NCI-H146 treated with DMSO at 0.1 percent for 48 hours (cell line): ENCODE measurements around the gene XDH.

Experiments used
- DNase-seq: peaks from one replicate; lab custom pipeline; 2025; ENCODE audit not compliant: unreplicated experiment; lab: John Stamatoyannopoulos, UW

XDH gene

DNA sequence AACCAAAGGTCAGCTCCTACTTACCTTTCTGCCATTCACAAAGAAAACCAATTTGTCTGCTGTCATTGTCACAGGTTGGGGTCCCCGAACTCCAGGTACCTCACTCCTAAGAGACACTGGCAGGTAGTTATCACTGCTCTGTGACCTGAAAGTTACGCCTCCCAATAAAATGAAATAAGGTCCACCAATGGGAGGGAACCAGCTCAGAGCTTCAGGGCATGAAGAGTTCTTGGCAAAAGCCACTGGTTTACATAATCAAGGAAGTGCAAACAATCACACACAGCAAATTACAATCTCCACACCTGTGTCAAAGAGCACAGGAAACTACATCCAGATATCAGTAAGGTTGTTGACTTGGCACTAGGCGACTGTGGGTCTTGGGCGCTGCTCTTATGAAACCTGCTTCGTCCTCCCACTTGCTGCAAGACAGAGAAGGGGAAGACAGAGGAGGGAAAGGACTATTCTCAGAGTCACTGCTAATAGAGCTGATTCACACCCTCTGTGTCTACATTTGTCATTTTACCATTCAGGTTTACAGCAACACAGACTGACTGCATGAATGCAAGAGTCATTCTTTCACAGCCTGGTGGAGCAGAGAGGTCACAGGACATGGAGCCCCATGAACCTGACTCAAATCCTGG, at the start of gene XDH:
Gene XDH (minus strand): TSS at position 142 of the 641 bp plus-strand sequence. CDS start 76 bp downstream, at position 66.
- no peak for DNase-seq

DNA sequence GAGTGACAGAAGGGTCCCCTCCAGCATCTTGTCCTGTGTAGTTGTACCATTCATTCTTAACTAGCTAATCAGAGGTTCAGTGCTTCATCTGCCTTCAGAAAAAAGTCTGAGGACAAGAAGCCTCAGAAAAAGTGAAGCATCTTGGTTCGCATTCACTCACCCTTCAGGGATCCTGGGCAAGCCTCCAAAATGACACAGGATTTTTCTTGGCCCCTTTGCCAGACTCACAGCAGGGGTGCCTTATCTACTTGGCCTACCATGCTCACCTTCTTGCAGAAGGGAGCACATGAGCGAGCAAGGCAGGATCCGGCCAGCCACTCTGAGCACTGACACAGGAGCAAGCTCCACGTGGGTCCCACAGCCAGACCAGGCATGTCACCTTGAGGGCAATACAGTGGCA, 43.1 kb upstream of the XDH start:
- DNase-seq, result no peak

DNA sequence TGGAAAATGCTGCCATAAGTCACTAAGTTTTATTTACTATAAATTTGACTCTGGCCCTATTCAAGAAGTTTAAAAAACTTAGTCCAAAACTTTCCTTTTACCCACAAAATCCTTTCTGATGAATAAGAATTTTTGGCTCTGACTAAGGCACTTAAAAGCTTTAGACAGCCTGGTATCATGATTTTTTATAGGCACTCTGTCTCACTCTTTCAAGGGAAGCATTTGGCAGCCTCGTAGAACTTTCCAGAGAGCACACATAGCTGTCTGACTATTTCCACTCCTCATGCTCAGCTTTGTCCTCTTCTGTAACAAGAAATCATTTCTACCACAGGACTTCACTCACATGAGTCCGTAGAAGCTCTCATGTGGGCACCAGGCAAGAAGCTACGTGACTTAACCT, 32.3 kb upstream of the XDH start:
- no peak for DNase-seq

DNA sequence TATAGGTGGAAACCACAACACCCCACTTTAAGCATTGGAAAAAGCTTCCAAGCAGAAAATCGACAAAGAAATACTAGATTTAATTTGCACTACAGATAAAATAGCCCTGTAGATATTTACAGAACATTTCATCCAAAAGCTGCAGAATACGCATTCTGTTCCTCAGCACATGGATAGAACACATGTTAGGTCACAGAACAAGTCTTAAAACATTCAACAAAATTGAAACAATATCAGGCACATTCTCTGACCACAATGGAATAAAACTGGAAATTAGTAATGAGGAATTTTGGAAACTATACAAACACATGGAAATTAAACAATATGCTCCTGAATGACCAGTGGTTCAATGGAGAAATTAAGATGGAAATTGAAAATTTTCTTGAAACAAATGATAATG, 27.8 kb upstream of the XDH start:
- DNase-seq, result no peak

DNA sequence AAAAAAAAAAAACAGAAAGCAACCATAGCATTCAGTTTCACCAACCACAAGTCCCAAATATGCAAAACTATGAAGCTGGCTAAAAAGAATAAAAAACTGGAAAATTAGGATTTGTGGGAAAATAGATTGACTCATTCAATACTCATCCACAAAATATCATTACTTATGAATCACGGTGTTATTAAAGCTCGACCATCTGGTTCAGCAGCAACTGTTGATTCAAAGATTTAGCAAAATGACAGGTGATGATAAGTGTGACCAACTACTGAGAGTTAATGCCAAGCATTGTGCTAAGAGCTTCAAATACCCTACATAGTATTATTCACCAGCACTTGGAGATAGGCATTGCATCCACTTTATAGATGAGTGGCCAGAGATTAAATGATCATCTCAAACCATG, 26.2 kb upstream of the XDH start:
- no peak for DNase-seq

DNA sequence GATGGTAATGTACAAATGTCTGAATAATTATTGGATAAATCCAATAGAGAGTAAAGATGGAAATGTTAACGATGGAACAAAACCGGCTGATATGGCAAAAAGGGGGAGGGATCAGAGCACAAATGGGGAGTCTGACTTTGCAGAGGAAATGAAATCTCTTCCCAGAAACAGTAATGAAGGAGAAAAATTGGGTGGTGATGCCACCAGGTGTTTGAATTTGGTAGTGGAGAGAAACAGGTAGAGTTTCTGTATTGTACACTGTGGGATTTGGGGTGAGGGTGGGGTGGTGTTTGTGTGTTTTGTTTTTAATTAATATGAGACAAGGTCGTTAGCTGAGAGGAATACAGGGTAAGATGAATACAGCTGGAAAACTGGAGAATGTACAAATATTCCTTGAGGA, 20.4 kb upstream of the XDH start:
- DNase-seq, result no peak

DNA sequence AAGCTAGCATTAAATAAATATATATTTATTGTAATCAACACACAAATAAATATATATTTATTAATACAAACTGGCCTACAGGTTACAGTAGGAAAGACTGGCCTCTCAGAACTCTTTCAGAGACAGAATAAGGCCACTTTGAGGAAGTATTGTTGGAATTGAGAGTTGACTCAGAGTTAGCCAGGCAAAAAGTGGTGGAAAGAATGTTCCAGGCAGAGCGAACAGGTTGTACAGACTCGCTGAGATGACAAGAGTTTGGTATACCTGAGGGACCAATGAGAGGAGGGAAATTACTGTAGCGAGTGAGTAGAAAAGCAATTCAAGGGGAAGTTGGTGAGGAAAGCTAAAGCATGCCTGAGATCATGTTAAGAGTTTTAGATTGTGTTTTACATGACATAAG, 19.0 kb upstream of the XDH start:
- DNase-seq, result no peak

DNA sequence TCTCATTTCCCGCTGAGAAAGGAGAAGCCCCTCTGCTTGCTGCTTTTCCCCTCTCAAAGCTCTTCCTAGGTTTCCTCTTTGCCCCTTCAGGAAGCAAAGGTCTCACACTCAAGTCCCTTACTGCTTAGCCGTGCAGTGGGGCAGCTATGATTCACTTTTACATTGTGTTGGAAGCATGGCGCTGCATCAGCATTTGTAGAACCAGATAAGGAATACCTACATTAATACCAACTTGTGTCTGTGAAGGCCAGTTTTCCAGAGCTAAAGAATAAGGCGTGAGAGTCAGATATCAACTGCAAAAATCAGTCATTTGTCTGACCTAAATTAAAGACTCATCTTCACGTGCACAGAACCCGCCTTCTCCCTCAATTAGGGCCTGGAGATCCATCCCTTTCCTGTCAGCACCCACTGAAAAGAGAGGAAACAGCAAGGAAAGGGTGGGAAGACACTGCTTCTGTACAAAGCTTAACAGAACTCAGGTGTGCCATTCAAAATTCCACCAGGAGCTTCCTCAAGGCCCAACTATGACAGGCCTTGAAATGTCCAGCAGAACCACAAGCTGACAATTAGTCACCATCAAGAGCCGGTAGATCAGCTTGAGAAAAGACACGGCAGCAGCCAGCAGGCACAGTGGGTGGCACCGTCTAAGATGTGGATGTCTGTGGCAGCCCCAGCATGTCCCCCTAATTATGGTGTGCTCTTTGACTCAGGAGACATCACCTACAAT, 16.1 kb upstream of the XDH start:
- DNase-seq, result no peak

DNA sequence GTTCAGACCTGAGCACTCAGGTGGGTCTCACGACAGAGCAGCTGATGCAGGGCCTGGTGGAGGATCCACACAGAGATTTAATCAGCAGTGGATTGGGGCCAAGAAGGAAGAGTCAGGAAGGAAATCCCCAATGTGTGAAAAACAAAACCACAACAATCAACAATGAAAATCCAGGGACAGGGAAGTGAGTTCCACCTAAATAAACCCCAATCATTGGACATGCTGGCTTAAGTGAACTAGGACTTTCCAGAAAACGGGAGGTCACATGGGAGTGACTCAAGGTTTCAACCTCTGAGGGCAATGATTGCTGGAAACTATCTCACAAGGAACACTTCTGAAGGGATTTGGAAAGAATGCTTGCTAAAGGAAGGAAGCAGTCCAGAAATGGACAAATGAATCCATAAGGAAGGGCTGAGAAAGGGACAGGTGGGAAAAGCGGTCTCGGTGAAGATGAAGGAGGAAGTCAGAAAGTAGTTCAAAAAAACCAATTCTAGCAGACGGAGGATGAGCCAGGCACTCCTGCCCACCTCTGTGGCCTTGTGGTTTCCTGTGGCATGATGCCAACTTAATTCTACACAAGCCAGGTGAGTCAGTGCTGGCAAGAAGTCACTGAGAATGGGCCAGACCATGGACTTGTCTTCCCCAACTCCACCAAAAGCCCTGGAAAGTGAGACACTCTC, 15.4 kb upstream of the XDH start:
- DNase-seq, result no peak

DNA sequence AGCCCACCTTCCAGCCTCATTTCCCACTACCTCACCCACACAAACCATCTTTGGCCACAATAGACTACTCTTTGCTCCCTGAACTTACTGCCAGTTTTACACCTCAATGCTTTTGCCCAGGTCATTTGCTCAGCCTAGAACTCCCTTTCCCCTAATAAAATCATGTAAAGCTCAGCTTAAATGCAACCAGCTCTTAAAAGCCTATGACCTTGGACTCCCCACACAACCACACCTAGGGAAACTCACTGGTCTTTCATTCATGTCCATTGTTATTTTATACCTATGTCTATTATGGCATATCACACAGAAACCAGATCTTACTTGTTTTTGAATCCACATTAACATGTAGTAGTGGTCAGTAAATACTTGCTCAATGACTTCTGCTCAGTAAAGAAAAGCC, 14.5 kb upstream of the XDH start:
- no peak for DNase-seq

DNA sequence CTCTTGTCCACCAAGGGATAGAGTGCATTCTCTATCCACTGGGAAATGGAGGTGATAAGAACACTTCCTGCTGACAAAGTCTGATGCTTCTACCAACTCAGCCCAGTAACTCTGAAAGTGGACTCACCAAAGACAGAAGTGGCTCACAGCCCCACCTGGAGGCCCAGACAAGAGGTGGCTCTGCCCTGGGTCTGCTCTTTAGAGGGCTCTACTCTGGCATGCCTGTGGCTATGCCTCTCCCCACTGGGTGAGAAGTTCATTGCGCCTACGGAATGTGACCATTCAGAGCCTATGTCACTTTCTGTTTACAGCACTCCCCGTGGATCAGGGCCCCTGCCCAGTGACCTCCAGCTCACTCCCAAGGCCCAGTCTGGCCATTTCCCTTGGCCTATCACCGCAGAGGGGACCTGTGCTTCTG, 13.5 kb upstream of the XDH start:
- no peak for DNase-seq

DNA sequence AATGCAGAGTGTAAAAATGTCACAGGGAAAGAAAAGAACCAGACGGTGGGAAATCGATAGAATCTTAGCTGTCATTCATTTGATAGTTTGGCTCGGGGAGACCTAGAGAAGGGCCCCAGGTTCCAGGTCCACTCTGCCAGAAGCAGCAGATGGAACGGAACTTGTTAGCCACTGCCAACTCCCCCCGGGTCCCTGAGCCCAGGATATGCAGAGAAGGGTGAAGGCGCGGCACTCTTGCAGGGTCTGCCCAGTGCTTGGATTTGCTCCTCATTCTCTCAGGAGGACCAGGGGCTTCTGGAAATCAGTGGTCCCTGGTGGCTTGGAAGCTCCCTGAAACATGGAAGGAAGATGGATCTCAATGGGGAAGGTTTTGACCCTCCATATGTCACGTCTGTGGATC, 11.6 kb upstream of the XDH start:
- DNase-seq, result no peak

DNA sequence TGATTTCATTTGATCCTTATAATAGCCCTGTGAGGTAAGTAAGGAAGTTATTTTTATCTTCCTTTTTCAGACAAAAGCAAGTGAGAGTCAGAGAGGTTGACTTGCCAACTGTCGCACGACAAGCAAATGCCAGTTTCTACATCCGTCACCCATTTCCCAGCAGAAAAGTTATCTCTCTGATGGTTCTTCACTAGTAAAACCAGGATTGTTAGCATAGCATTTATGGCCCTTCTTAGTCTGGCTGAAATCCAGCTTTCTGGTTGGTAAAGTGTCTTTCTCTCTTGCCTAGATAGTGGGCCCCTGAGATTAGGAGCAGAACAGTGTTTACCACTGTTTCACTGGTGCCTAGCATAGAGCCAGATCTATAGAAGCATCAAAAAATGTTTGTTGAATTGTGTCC, 7.1 kb upstream of the XDH start:
- no peak for DNase-seq

DNA sequence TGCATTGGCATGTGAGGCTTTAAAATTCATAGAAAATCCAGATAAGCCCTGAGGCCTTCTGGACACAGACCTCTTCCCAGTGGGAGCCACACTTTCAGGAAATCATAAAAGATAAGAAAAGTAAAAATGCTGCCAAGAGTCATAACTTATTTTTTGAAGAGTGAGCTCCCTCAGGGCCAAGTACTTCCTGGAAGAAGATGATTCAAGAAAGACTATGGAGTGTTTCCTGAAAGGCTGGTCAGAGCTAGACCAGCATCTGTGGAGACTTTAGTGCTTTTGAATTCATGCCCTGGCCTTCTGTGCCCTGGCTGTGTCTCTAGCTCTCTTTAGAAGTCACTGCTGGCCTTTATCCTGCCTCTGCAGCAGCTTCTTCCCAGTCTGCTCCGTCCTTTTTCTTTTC, 6.4 kb upstream of the XDH start:
- no peak for DNase-seq

DNA sequence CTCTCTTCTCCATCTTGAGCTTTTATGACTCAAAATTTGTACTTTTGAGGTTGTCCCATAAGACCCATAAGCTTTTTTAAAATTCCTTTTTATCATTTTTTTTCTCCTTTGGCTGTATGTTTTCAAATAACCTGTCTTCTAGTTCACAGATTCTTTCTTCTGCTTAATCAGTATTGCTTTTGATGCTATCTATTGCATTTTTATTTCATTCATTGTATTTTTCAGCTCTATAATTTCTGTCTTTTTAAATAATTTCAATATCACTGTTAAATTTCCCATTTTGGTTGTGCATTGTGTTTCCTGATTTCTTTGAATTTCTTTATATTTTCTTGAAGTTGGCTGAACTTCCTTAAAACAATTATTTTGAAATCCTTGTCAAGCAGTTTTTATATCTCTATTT, 4.8 kb upstream of the XDH start:
- no peak for DNase-seq

DNA sequence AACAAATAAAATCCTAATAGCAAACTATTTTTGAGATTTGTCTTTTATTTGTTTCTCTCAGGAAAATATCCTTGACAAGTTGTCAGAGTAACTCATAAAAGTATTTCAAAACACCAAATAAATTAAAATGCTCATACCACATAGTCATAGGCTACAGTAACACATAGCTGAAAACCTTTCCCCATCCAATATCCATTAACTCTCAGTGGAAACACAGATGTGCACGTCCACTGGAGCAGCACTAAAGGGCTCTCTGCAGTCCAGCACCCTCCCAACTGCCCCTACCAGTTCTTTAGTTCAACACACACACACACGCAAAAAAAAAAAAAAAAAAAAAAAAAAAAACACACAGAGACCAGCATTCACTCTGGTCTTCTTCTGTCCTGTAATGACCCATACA, 879 bp upstream of the XDH start:
- DNase-seq, result no peak

DNA sequence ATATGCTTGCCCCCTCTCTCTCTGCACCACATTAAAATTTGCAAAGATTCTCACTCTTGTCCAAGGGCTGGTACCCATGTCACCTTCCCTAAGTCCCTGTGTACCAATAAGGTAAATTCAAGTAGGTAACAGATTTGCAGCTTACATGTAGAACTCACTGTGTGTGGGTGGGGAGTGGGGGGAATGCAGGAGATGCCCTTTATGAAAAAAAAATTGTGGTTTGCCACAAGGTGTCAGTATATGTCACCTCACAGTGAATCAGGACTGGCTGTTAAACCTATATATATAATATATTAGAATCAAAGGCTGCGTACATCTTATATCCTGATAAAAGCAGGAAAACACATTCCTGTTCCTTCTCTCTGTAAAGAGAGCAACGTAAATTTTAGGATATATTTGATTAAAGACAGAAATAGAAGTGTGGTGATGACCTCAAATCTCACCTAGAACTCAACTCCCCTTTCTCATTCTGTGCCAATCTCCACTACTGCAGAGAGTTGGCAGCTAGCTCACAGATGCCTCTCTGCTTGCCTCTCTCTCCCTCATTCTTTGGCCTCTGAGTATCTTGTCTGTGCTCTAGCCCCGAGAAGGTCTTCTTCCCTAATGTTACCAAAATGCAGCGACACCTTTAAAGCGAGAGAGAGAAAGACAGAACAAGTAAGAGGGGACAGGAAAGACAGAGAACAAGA, 536 bp downstream of the XDH start:
- no peak for DNase-seq

DNA sequence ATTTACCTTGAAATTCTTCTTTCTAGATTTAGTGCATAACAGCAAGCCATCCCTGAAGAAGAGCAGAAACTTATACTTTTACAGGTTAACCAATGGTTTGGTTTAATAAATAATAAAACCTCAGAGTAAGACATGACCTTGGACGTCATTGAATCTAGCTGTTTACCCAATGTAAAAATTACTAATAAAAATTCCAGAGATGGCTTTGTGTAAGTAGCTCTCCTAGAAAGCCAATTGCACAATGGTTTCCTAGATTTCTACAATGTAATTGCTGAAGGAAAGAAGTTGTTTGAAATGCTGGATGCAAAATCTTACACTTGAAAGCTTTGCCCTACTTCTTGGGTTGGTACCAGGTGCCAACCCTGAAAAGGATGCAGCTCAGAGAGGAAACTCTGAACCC, 1.5 kb downstream of the XDH start:
- no peak for DNase-seq

DNA sequence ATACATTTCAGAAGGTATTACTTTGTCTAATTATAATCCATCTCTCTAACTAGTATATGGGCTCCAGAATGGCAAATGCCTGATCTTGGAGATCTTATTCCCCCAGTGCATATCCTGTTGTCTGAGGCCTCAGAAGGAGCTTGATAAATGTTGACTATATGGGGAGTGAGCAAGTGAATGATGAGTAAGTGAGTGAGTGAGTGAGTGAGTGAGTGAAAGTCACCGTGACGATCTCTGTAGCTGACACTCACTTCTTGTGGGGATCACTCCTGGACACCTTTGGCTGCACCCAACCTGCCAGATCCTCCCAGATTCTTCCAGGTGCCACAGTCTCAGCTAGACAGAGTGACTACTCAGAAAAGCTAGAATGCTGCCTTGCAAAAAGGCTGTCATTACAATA, 2.8 kb downstream of the XDH start:
- no peak for DNase-seq

DNA sequence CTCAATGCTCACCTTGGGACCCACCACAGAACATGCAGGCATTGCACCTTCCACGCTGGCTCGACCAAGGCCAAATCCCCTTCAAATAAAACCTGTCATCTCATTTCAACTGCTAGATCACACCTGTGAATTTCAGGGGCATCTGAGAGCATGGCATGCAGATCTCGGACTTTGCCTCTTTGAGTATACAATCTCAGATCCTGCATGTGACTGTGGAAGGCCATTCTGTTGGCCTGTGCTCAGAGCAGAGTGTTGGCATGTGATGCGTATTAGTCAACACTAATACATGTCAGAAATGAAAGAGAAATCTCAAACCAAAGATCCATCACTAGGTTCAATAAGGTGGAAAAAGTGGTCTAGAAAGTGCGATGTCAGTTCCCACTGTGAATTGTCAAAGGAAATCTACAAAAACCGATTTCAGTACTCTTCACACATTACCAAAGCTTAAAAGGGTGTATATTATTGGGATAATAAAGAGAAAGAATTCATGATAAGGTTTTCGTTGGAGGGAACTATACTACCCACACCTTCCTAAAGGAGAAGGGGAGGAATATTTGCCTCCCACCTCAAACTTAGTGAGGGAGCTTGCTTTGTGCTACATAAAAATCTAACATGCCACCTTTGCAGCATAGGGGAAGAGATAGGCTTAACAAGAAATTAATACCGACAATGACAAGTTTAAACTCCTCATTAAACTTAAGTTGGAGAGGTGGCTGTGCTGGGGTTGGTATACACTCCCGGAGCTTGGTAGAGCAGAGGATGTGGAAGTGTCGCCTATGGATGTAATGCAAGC, 7.8 kb downstream of the XDH start:
- DNase-seq, result no peak

DNA sequence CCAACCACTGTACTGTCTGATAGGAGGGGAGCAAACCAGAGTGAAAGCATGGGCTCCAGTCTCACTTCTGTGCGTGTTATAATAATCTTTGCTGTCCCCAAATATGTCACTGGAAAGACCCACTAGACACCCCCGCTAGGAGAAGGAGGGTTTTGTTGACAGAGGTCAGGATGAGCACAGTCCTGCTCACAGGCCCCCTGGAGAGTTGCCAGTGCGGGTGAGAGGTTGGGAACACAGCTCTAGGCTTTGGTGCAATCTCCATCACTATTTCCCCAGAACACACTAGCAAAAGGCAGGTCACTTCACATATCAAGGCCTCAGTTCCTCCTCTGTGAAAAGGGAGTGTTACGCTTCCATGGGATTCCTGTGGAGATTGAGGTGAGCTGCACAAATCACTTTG, 9.7 kb downstream of the XDH start:
- DNase-seq, result no peak
